GM21619 (cell line): ENCODE results near the gene NCR1.
"Not testable (repeated sequence)": the region's sequence is repeated elsewhere in the genome, so short reads cannot be mapped to it uniquely, and the experiment has no call there.

ENCODE experiments used
- ATAC-seq: cut with Tn5 transposase; IDR thresholded peaks from one replicate; pipeline ENCODE4 v1.9.1; 2021; ENCODE audit not compliant: unreplicated experiment

Gene NCR1

DNA sequence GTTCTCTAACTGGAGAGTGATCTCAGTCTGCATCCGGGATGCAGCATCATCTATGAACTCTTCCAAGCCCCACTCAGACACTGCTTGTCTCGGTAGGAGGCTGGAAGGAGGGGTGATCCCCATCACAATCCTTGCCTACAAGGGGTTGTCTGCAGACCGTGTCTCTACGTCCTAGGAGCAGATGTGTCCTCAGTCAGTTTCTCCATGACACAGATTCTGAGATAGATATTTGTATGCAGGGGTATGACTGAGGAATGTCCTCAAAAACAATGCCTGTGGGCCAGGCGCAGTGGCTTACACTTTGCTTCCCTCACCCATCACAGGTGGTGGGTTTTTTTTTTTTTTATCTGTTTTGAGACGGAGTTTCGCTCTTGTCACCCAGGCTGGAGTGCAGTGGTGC lies 871 bp downstream of the NCR1 start:
- ATAC-seq, result no peak

DNA sequence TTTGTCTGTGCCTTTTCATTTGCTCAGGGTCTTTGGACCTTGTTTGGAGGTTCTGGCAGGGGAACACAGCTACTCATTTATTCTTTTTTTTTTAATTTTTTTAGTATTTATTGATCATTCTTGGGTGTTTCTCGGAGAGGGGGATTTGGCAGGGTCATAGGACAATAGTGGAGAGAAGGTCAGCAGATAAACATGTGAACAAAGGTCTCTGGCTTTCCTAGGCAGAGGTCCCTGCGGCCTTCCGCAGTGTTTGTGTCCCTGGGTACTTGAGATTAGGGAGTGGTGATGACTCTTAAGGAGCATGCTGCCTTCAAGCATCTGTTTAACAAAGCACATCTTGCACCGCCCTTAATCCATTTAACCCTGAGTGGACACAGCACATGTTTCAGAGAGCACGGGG lies 2.0 kb downstream of the NCR1 start:
- not testable (repeated sequence) for ATAC-seq

DNA sequence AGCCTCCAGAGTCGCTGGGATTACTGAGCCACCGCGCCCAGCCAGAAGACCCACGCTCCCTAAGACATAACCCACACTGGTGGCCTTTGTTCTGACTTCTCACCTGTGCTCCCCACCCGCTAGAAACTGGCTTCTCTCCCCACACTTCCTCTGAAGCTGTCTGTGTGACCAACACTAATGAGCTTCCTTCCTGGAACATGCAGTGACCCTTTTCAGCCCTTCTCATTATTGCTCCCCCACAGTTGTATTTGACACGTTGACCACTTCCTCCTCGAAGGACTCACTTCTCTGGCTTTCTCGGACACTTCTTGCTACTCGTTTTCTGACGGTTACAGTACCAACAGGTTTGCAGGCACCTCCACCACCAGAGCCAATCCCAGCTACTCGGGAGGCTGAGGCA lies 10.9 kb downstream of the NCR1 start:
- ATAC-seq, result no peak

DNA sequence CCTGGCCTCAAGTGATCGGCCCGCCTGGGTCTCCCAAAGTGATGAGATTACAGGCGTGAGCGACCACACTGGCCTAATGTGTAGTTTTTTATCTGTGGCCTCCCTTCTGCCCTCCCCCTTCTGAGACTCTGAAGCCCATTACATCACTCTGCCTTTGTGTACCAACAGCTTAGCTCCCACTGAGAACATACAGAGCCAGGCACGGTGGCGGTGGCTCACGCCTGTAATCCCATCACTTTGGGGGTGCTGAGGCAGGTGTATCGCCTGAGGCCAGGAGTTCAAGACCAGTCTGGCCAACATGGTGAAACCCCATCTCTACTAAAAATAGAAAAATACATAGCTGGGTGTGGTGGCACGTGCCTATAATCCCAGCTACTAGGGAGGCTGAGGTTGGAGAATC lies 12.6 kb downstream of the NCR1 start:
- no peak for ATAC-seq

DNA sequence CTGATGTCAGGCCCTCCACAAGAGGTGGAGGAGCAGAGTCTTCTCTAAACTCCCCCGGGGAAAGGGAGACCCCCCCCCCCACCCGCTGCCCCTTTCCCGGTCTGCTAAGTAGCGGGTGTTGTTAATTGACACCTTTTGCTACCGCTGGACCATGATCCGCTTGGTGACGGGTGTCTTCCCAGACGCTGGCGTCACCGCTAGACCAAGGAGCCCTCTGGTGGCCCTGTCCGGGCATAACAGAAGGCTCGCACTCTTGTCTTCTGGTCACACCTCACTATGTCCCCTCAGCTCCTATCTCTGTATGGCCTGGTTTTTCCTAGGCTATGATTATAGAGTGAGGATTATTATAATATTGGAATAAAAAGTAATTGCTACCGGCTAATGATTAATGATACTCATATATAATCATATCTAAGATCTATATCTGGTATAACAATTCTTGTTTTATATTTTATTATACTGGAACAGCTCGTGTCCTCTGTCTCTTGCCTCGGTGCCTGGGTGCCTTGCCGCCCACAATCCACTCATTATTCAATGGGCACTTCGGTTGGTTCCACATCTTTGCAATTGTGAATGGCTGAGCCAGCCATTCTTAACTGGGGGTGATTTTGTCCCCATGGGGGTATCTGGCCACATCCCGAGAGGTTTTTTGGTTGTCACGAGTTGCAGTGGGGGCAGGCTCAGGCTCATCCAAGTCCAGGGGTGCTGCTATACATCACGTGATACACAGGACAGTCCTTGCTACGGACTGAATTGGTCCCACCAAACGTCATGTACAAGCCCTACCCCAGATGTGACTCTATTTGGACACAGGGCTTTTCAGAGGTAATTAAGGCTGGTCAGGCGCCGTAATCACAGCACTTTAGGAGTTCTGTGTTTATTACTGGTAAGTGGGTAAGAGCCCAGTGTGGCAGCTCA lies 14.0 kb downstream of the NCR1 start:
- not testable (repeated sequence) for ATAC-seq

DNA sequence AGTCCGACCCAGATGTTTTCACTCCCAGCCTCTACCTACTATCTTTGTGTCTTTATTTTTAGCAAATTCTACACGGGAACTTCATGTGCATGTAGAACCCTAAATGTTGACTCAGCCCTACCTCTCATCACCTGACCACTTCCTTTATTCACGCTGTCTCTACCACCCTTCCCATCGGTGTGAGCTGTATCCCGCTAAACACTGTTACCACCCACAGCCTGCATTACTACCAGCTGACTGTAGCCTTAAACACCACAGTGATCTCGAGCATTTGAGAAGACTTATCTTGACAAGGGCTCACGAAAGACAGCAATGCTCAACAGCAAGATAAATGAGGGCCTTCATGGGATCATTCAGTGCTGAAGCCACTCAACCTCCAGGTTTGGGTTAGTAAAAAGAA lies 15.1 kb downstream of the NCR1 start:
- no peak for ATAC-seq

DNA sequence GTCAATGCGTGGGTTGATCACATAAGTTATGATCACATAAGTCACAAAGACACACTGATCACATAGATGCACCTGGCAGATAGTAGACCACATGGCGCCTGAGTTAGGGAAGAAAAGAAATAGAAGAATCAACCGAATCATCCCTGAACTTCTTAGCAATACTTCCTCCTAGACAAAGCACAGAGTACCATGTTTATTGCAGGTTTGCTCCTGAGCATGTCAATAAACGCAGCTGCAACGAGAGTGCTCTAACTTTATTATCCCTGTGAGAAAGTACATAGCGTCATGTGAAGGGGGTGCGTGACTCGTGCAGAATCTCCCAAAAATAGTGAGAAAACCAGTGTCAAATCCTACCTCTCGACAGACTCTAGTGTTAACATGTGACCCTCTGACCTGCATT lies 17.3 kb downstream of the NCR1 start:
- ATAC-seq, result no peak

DNA sequence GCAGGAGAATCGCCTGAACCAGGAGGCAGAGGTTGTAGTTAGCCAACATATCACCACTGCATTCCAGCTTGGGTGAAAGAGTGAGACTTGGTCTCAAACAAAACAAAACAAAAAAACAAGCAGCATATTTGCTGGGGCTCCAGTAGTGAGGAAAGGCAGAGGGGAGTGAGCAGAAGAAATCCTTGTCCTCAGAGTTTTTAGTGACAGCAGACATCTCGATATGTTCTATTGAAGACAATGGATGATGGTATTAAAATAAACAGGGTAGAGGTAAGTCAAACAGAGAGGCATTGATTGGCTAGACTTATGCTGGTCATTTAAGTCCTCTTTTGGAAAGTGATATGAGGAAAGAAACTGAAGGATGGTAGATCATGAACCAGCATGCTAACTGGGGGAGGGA lies 22.4 kb downstream of the NCR1 start:
- no peak for ATAC-seq

DNA sequence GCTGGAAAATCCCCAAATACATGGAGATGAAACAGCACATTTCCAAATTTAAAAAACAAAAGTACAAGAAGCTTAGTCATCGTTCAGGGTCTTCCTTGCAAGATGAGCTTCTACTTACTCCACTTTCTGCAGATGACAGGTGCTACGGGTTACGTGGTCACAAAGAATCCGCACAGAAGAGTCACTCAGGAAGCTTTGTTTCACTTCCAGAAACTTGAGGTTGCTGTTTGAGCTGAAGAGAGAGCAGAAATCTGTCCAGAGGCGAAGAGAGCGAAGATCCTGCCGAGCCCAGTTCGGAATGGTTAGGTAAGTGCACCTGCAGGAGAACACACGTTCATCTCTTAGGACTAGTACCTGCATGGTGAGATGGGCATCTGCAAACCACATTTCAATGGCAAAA lies 32.0 kb downstream of the NCR1 start:
- ATAC-seq, result peak; percentile 80

DNA sequence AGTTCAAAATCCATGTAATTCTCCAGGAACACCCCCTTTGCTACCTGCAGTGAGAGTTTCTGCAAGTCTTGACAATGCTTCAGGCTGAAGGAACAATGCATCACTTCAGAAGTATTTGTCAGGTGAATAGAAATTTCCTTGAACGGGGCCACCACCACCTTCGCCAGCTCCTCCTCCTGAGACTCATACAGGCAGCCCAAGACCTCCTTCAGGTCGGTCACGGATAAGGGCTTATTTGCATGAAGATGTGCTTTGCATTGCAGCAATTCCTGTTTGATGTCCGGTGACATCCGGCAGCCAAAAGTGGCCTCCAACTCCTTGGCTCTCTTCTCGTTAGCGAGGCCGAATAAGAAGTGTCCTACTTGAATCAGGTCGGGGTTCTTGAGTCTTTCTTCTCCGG lies 33.0 kb downstream of the NCR1 start:
- no peak for ATAC-seq

DNA sequence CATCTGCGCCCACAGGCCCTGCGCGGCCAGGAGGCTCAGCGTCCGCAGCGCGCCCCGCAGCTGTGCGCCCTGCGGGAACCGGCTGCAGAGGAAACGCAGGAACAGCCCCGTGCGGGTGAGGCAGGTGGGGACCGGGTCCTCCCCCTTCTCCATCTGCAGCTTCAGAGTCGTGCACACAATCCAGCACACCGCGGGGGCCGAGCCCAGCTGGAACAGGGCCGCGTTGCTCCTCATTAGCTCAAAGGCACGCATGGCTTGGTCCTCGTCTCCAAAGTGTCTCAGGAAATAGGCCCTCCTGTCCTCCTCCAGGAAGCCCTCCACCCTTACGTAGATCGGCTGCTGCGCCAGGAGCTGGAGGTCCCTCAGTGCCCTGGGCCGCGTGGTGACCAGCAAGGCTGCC lies 33.6 kb downstream of the NCR1 start:
- not testable (repeated sequence) for ATAC-seq

DNA sequence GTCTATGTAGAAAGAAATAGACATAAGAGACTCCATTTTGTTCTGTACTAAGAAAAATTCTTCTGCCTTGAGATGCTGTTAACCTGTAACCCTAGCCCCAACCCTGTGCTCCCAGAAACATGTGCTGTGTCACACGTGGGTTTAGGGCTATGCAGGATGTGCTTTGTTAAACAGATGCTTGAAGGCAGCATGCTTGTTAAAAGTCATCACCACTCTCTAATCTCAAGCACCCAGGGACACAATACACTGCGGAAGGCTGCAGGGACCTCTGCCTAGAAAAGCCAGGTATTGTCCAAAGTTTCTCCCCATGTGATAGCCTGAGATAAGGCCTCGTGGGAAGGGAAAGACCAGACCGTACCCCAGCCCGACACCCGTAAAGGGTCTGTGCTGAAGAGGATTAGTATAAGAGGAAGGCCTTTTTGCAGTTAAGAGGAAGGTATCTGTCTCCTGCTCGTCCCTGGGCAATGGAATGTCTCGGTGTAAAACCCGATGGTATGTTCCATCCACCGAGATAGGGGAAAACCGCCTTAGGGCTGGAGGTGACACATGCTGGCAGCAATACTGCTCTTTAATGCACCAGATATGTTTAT lies 37.9 kb downstream of the NCR1 start:
- not testable (repeated sequence) for ATAC-seq

DNA sequence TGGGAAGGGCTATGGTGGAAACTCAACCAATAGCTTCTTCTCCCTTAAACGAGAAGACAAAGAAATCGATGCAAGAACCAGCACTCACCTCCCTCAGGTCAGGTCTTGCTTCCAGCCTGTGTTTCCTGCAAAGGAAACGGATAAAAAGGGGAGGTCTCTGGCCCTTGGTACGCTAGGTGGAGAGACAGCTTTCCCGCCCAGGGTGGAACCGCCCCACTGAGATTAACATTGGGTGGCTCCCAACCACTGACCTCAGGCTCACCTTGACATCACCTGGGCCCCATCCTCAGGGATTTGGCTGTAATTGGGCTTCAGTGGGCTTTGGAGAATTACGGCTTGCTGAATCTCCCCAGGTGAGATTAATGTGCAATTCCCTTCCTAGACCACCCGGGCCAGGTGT lies 41.4 kb downstream of the NCR1 start, which contains the start of gene NLRP7:
Gene NLRP7 (minus strand): TSS at position 150 of the 400 bp plus-strand sequence.
- no peak for ATAC-seq

DNA sequence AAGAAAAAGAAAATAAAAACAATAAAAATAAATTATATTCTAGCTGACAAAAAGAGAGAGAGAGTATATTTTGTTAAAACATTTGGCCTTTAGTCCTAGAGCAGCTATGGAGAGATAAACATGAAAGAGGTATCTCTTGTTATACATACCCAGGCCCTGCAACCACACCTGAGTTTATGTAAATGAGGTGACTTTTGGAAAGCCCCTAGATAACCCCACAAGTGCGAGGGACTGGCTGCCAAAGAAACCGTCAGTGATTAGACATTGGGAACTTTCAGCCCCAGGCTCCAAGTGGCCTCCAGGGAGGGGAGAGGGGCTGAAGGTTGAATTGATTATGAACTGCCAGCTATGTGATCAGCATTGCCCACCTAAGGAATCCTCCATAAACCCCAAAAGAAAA lies 43.5 kb downstream of the NCR1 start:
- no peak for ATAC-seq

DNA sequence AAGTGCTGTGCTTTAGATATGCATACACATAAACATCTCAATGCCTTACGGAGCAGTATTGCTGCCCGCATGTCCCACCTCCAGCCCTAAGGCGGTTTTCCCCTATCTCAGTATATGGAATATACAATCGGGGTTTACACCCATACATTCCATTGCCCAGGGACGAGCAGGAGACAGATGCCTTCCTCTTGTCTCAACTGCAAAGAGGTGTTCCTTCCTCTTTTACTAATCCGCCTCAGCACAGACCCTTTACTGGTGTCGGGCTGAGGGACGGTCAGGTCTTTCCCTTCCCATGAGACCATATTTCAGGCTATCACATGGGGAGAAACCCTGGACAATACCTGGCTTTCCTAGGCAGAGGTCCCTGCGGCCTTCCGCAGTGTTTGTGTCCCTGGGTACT lies 44.6 kb downstream of the NCR1 start:
- not testable (repeated sequence) for ATAC-seq

DNA sequence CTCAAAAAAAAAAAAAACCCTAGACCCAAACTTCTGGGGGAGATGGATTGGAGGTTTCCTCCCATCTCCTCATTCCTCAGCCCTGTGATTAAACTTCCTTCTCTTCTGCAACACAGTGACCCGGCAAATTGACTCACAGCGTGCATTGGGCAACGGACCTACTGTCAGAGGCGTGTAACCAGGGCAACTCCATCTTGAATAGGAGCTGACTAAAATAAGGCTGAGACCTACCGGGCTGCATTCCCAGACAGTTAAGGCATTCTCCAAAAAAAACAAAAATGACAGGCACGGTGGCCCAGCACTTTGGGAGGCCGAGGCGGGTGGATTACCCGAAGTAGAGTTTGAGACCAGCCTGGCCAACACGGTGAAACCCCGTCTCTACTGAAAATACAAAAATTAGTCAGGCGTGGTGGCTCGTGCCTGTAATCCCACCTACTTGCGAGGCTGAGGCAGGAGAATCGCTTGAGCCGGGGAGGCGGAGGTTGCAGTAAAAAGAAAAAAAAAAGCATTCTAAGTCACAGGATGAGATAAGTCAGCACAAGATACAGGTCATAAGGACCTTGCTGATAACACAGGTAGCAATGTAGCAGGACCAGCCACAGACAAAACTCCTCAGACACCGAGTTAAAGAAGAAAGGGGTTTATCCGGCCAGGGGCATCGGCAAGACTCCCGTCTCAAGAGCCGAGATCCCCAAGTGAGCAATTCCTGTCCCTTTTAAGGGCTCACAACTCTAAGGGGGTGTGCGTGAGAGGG lies 46.8 kb downstream of the NCR1 start:
- no peak for ATAC-seq

DNA sequence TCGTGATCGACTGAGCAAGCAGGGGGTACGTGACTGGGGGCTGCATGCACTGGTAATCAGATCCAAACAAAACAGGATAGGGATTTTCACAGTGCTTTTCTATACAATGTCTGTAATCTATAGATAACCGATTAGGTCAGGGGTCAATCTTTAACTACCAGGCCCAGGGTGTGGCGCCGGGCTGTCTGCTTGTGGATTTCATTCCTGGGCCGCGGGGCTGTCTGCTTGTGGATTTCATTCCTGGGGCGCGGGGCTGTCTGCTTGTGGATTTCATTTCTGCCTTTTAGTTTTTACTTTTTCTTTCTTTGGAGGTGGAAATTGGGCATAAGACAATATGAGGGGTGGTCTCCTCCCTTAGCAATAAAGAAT lies 47.4 kb downstream of the NCR1 start:
- not testable (repeated sequence) for ATAC-seq

DNA sequence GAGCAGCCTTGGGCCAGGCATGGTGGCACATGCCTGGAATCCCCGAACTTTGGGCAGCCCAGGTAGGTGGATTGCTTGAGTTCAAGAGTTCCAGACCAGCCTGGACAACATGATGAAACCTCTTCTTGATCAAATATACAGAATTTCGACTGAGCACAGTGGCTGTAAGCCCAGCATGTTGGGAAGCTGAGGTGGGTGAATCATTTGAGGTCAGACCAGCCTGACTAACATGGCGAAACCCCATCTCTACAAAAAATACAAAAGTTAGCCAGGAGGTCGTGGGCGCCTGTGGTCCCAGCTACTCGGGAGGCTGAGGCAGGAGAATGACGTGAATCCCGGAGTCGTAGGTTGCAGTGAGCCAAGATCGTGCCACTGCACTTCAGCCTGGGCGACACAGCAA lies 49.4 kb downstream of the NCR1 start:
- no peak for ATAC-seq

DNA sequence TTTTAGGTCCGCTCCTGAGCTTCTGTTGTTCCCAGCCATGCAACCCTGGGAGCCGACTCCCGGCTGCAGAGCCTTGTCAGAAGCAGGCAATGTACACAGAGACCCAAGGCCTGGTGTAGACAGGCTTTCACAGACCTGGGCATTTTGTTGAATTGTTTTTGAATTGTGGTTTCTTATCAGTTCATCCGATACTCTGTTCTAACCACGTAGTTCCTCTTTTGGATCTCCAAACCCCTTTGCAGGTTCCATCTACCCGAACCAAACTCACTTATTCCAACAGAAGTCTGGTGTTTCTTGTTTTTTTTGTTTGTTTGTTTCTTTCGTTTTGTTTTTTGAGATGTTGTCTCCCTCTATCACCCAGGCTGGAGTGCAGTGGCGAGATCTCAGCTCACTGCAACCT lies 53.9 kb downstream of the NCR1 start:
- no peak for ATAC-seq
